A549 (cell line): ENCODE results near the gene TMEM259. TPM values are rescaled to one million over a fixed set of nuclear protein-coding genes. Genes with fewer than 3 reads are reported as not detected.

Experiments
- ATAC-seq, 2 experiments: fragments of 200-7000 bp in 1 of 2; fragments of >200 bp in 1 of 2; cut with Nextera tagmentation in 1 of 2; cut with Tn5 transposase in 1 of 2; 3 replicates each; pipeline versions ENCODE4 v1.8.0 to v1.9.1; 2018 to 2020; ENCODE audit warnings: mild to moderate bottlenecking in 1 of 2, moderate library complexity in 1 of 2
- CTCF ChIA-PET: fragments of 300-600 bp; sonication (Branson Sonifier 250); formaldehyde crosslinking; extraction: SDS; loops from one replicate; lab custom pipeline; 2021; ENCODE audit warnings: antibody characterized with exemption, inconsistent platforms; lab: Yijun Ruan, JAX
- POLR2A ChIA-PET: fragments of 350-600 bp; formaldehyde crosslinking; extraction: SDS; loops from one replicate; lab custom pipeline; 2021; ENCODE audit warnings: antibody characterized with exemption, inconsistent platforms; lab: Yijun Ruan, JAX
- DNase-seq, 2 experiments: peaks; one replicate each; pipeline versions ENCODE4 v3.0.0 to v3.0.0-alpha.2; 2011 to 2016; ENCODE audit warnings: low read depth in 1 of 2, low spot score in 1 of 2
- FAIRE-seq: peaks from 2 replicates; lab custom pipeline; 2011; peaks lifted over from hg19 to GRCh38; lab: Jason Lieb, UNC
- H3K27ac ChIP-seq, 2 experiments: fragments of >200 bp; sonication (Bioruptor Twin); formaldehyde crosslinking; 3 replicates each; pipeline ENCODE4 v1.5.1; 2016 to 2017
- H3K4me1 ChIP-seq: fragments of >200 bp; sonication (Bioruptor Twin); formaldehyde crosslinking; 3 replicates; pipeline ENCODE4 v1.6.1; 2016
- H3K4me2 ChIP-seq: fragments of >200 bp; sonication (Bioruptor Twin); formaldehyde crosslinking; 3 replicates; pipeline ENCODE4 v1.6.1; 2016
- H3K4me3 ChIP-seq: fragments of >200 bp; sonication (Bioruptor Twin); formaldehyde crosslinking; 3 replicates; pipeline ENCODE4 v1.5.1; 2016
- H3K9me3 ChIP-seq: fragments of >200 bp; sonication (Bioruptor Twin); formaldehyde crosslinking; 3 replicates; pipeline ENCODE4 v1.6.1; 2016
- EHMT2 ChIP-seq: fragments of 200-600 bp; sonication (generic); IDR thresholded peaks from 2 replicates; pipeline ENCODE4 v1.6.1; 2016; ENCODE audit warnings: antibody characterized with exemption, low read depth, mild to moderate bottlenecking, moderate library complexity
- HOXB13 ChIP-seq: fragments of 250-450 bp; sonication (Bioruptor Pico); IDR thresholded peaks from 2 replicates; pipeline ENCODE4 v1.5.0; 2020; ENCODE audit warnings: low read depth, mild to moderate bottlenecking, moderate library complexity
- JUN ChIP-seq, 2 experiments: fragments of >200 bp; sonication (Bioruptor Twin); formaldehyde crosslinking; IDR thresholded peaks; 2 replicates in 1 of 2; 3 replicates in 1 of 2; pipeline ENCODE4 v1.6.1; 2016 to 2017
- JUNB ChIP-seq: fragments of >200 bp; sonication (Bioruptor Twin); formaldehyde crosslinking; IDR thresholded peaks from 2 replicates; pipeline ENCODE4 v1.6.1; 2016
- KDM5A ChIP-seq: fragments of 200-600 bp; sonication (generic); IDR thresholded peaks from 2 replicates; pipeline ENCODE4 v1.6.1; 2016; ENCODE audit warnings: antibody characterized with exemption, mild to moderate bottlenecking
- NFE2L2 ChIP-seq: fragments of 150-350 bp; conservative IDR thresholded peaks from 2 replicates; pipeline ENCODE4 v1.6.1; 2014; ENCODE audit warnings: low read length
- PBX3 ChIP-seq: IDR thresholded peaks from 2 replicates; pipeline ENCODE4 v1.6.1; 2012
- POLR2AphosphoS2 ChIP-seq: conservative IDR thresholded peaks from 2 replicates; pipeline ENCODE4 v1.6.1; 2012; ENCODE audit warnings: low read length, improper control_type of control experiment, inconsistent platforms
- RAD21 ChIP-seq, 2 experiments: fragments of >200 bp in 1 of 2; sonication (Bioruptor Twin) in 1 of 2; formaldehyde crosslinking in 1 of 2; IDR thresholded peaks in 1 of 2; conservative IDR thresholded peaks in 1 of 2; 2 replicates in 1 of 2; 3 replicates in 1 of 2; pipeline ENCODE4 v1.6.1; 2012 to 2018; ENCODE audit warnings: inconsistent platforms in 1 of 2
- RARB ChIP-seq: fragments of 250-450 bp; sonication (Bioruptor Pico); IDR thresholded peaks from 2 replicates; pipeline ENCODE4 v1.8.0; 2021; ENCODE audit warnings: mild to moderate bottlenecking, moderate library complexity
- RCOR1 ChIP-seq: fragments of 150-350 bp; IDR thresholded peaks from 2 replicates; pipeline ENCODE4 v1.6.1; 2014; ENCODE audit warnings: antibody characterized with exemption, low read length, low read depth
- SMC3 ChIP-seq: fragments of >200 bp; sonication (Bioruptor Twin); formaldehyde crosslinking; IDR thresholded peaks from 3 replicates; pipeline ENCODE4 v1.6.1; 2018; ENCODE audit warnings: inconsistent platforms
- SREBF2 ChIP-seq: fragments of 450-650 bp; IDR thresholded peaks from 2 replicates; pipeline ENCODE4 v1.6.1; 2014; ENCODE audit warnings: mild to moderate bottlenecking, moderate library complexity
- ZFP36 ChIP-seq: fragments of 450-650 bp; IDR thresholded peaks from 2 replicates; pipeline ENCODE4 v1.6.1; 2014; ENCODE audit warnings: borderline replicate concordance; ENCODE audit not compliant: partially characterized antibody
- ZNF302 ChIP-seq: fragments of 250-450 bp; sonication (Bioruptor Pico); IDR thresholded peaks from 2 replicates; pipeline ENCODE4 v1.9.0; 2021; ENCODE audit warnings: inconsistent platforms, mild to moderate bottlenecking, moderate library complexity
- WGBS: methylation state at CpG from one replicate; pipeline ENCODE4 v1.1.6; 2017; ENCODE audit errors: missing lambda C conversion rate; 5-methylcytosine and 5-hydroxymethylcytosine counted together
- polyA plus RNA-seq, 4 experiments: library from polyadenylated mRNA; depleted of rRNA in 3 of 4; stranded (reverse); fragments of >200 nt; fragmentation: RNase III in 1 of 4; extraction: RNeasy Plus Mini Kit Qiagen cat#74134 plus additional on column Dnase treatment in 1 of 4; gene quantifications; 2 replicates in 3 of 4; 3 replicates in 1 of 4; pipeline ENCODE4 v1.2.3, GENCODE V29; 2011 to 2017
- TF ChIP-seq, protein P1 (sequence below): fragments of 250-450 bp; sonication (Bioruptor Pico); IDR thresholded peaks from 2 replicates; pipeline ENCODE4 v1.5.0; 2021; ENCODE audit warnings: mild to moderate bottlenecking, moderate library complexity, borderline replicate concordance
- TF ChIP-seq, protein P2 (sequence below): fragments of 250-450 bp; sonication (Bioruptor Pico); IDR thresholded peaks from 2 replicates; pipeline ENCODE4 v1.5.0; 2020; ENCODE audit warnings: low read depth, mild to moderate bottlenecking, moderate library complexity

TMEM259 gene
- polyA plus RNA-seq, 2 of the 4 experiments (the other 2 are of a cell fraction) = 45.6 to 78.3 TPM

DNA sequence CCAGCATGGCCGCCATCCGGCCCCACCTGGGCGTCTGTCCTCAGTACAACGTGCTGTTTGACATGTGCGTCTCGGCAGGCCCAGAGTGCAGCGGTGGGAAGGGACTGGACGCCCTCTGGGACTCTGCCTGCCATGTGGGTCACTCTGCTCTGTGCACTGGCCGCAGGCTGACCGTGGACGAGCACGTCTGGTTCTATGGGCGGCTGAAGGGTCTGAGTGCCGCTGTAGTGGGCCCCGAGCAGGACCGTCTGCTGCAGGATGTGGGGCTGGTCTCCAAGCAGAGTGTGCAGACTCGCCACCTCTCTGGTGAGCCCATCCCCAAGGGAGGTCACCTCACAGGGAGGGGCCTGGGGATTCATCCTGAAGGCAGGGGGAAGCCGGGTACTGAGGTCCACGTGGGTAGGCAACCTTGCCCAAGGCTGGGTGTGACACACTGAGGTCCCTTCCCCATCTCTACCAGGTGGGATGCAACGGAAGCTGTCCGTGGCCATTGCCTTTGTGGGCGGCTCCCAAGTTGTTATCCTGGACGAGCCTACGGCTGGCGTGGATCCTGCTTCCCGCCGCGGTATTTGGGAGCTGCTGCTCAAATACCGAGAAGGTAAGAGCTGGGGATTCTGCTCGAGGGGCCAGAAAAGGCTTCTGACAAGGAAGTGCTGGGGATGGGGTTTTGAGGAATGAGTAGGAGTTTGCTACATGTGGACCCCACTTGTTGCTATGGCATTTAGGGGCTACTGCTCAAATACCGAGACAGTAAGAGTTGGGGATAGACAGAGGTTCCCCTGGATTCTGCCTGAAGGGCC is 30.3 kb upstream of the TMEM259 start:
- DNase-seq (no peak), ATAC-seq (no peak), FAIRE-seq (no peak)
- TF ChIP-seq ZNF302 (CRISPR knock-in tag) (no peak), NFE2L2 (no peak), RARB (CRISPR knock-in tag) (no peak), ZFP36 (no peak), SREBF2 (no peak), RAD21 (conservative IDR thresholded peaks at IDR 0.05 in 1 of 2, IDR thresholded peaks at IDR 0.05 in 1 of 2) (no peak), HOXB13 (no peak)
- POLR2A ChIA-PET = no interaction called here
- H3K4me3 ChIP-seq = no peak overlapping the region
- WGBS = 84% methylated on average over 14 of the region's 31 CpGs
- no peak overlapping the region for H3K27ac ChIP-seq
- H3K9me3 ChIP-seq = no peaks in the 10 kb centered on the region
- no peaks in the 10 kb centered on the region for H3K4me1 ChIP-seq
- no peak overlapping the region for H3K4me2 ChIP-seq
- CTCF ChIA-PET = no interaction called here

DNA sequence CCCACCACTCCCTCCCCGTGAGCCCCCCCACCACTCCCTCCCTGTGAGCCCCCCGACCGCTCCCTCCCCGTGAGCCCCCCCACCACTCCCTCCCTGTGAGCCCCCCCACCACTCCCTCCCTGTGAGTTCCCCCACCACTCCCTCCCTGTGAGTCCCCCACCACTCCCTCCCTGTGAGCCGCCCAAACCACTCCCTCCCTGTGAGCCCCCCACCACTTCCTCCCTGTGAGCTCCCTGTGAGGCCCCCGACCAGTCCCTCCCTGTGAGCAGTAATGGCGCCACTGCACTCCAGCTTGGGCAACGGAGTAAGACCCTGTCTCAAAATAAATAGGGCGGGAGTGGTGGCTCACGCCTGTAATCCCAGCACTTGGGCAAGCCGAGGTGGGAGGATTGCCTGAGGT is 28.9 kb upstream of the TMEM259 start:
- no peak for DNase-seq
- Histone ChIP-seq H3K27ac (no peak overlapping the region), H3K4me1 (no peaks in the 10 kb centered on the region), H3K9me3 (no peaks in the 10 kb centered on the region)
- CTCF ChIA-PET = interaction anchor here (0.6 to 2.8 kb wide), 4 partner anchors 8 to 63 kb away, joined by 3 to 12 read pairs (median 4); partner anchors contain the start of gene GPX4
- POLR2A ChIA-PET = no interaction called here
- FAIRE-seq = no peak
- no peak for TF ChIP-seq ZNF302 (CRISPR knock-in tag)
- TF ChIP-seq JUNB = no peak
- TF ChIP-seq EHMT2 = no peak
- no peak for TF ChIP-seq RCOR1
- no peak for TF ChIP-seq ZFP36
- TF ChIP-seq SMC3 = no peak
- no peak for TF ChIP-seq KDM5A
- TF ChIP-seq PBX3 = no peak
- TF ChIP-seq, all 56 proteins: peak for 0
- Histone ChIP-seq H3K4me2 (no peak overlapping the region), H3K4me3 (no peak overlapping the region)
- ATAC-seq = no peak
- 57% methylated on average over 4 of the region's 11 CpGs for WGBS

DNA sequence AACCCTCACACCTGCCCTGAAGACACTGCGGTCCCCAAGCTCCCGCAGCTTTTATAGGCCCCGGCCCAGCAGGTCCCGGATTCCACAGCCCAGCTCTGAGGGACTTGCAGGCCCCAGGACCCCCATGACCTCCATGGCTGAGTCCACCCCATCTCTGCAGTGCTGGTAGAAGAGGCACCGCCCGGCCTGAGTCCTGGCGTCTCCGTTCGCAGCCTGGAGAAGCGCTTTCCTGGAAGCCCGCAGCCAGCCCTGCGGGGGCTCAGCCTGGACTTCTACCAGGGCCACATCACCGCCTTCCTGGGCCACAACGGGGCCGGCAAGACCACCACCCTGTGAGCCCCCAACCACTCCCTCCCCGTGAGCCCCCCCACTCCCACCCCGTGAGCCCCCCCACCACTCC is 28.2 kb upstream of the TMEM259 start:
- Histone ChIP-seq H3K9me3 (no peaks in the 10 kb centered on the region), H3K4me3 (no peak overlapping the region), H3K27ac (no peak overlapping the region), H3K4me2 (no peak overlapping the region), H3K4me1 (no peaks in the 10 kb centered on the region)
- POLR2A ChIA-PET = no interaction called here
- DNase-seq (no peak), ATAC-seq (no peak), FAIRE-seq (no peak)
- CTCF ChIA-PET = interaction anchor here (0.7 to 2.8 kb wide), 5 partner anchors 7 to 146 kb away, joined by 3 to 12 read pairs (median 4); no protein-coding TSS in a partner anchor
- TF ChIP-seq KDM5A = no peak
- TF ChIP-seq EHMT2 = no peak
- TF ChIP-seq, protein P1, sequence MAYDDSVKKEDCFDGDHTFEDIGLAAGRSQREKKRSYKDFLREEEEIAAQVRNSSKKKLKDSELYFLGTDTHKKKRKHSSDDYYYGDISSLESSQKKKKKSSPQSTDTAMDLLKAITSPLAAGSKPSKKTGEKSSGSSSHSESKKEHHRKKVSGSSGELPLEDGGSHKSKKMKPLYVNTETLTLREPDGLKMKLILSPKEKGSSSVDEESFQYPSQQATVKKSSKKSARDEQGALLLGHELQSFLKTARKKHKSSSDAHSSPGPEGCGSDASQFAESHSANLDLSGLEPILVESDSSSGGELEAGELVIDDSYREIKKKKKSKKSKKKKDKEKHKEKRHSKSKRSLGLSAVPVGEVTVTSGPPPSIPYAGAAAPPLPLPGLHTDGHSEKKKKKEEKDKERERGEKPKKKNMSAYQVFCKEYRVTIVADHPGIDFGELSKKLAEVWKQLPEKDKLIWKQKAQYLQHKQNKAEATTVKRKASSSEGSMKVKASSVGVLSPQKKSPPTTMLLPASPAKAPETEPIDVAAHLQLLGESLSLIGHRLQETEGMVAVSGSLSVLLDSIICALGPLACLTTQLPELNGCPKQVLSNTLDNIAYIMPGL (CRISPR knock-in tag) = no peak
- no peak for TF ChIP-seq HOXB13
- TF ChIP-seq, protein P2, sequence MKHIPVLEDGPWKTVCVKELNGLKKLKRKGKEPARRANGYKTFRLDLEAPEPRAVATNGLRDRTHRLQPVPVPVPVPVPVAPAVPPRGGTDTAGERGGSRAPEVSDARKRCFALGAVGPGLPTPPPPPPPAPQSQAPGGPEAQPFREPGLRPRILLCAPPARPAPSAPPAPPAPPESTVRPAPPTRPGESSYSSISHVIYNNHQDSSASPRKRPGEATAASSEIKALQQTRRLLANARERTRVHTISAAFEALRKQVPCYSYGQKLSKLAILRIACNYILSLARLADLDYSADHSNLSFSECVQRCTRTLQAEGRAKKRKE (CRISPR knock-in tag) = no peak
- no peak for TF ChIP-seq POLR2AphosphoS2
- TF ChIP-seq JUN (IDR thresholded peaks at IDR 0.05) = no peak
- WGBS = 100% methylated on average over 3 of the region's 17 CpGs
